Prostate gland (tissue), 2 donors: Measurements from ENCODE around the gene RMND5A.
A peak's percentile ranks its signal among the peaks of the same experiment; 100 is the strongest.

Source experiments
- CTCF ChIP-seq, 4 experiments: fragments of 200-600 bp in 2 of 4; fragments of 450-650 bp in 2 of 4; sonication (generic) in 2 of 4; IDR thresholded peaks; 1 replicate in 3 of 4; 2 replicates in 1 of 4; pipeline ENCODE4 v1.5.1; 2016 to 2019; ENCODE audit warnings: antibody characterized with exemption in 4 of 4, mild to moderate bottlenecking in 2 of 4, moderate library complexity in 2 of 4
- POLR2A ChIP-seq: fragments of 450-650 bp; IDR thresholded peaks from one replicate; pipeline ENCODE4 v1.6.1; 2016; ENCODE audit warnings: antibody characterized with exemption, mild to moderate bottlenecking

- TF ChIP-seq POLR2A (no peak), CTCF (IDR thresholded peaks at IDR 0.05) (peak in 2 of 4 experiments; percentile 25 to 45)
These were observed 44.5 kb upstream of the RMND5A start for GRCh38 chr2:86675511-86676015.
